Measurements from ENCODE around the gene CFL2.

Gene CFL2

DNA sequence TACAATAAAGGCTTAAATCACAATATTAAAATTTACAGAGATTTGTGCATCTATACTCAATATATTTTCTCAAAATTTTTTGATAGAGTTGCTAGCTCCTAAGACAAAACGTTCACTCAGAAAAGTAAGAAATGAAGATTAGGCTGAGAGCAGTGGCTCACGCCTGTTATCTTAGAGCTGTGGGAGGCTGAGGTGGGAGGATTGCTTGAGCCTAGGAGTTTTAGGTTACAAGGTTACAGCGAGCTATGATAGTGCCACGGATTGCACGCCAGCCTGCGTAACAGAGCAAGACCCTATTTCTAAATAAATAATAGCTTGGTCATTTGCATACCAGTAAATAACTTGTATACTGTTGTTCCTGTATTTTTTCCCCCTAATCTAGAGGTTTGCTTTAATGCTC is 35.0 kb upstream of the CFL2 start:
- TF ChIP-seq FOXP2 (optimal IDR thresholded peaks at IDR 0.05; ENCODE audit: borderline replicate concordance, extremely low read depth, extremely low read length, insufficient read depth) (no peak), POLR2AphosphoS5 (IDR thresholded peaks at IDR 0.05; ENCODE audit: low read depth, low read length) (no peak), TAF1 (IDR thresholded peaks at IDR 0.05; ENCODE audit: borderline replicate concordance, insufficient read depth, low read length) (no peak), SIN3A (IDR thresholded peaks at IDR 0.05; ENCODE audit: borderline replicate concordance, insufficient read depth, low read length) (no peak)
- TF ChIP-seq, protein P1, sequence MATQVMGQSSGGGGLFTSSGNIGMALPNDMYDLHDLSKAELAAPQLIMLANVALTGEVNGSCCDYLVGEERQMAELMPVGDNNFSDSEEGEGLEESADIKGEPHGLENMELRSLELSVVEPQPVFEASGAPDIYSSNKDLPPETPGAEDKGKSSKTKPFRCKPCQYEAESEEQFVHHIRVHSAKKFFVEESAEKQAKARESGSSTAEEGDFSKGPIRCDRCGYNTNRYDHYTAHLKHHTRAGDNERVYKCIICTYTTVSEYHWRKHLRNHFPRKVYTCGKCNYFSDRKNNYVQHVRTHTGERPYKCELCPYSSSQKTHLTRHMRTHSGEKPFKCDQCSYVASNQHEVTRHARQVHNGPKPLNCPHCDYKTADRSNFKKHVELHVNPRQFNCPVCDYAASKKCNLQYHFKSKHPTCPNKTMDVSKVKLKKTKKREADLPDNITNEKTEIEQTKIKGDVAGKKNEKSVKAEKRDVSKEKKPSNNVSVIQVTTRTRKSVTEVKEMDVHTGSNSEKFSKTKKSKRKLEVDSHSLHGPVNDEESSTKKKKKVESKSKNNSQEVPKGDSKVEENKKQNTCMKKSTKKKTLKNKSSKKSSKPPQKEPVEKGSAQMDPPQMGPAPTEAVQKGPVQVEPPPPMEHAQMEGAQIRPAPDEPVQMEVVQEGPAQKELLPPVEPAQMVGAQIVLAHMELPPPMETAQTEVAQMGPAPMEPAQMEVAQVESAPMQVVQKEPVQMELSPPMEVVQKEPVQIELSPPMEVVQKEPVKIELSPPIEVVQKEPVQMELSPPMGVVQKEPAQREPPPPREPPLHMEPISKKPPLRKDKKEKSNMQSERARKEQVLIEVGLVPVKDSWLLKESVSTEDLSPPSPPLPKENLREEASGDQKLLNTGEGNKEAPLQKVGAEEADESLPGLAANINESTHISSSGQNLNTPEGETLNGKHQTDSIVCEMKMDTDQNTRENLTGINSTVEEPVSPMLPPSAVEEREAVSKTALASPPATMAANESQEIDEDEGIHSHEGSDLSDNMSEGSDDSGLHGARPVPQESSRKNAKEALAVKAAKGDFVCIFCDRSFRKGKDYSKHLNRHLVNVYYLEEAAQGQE (IDR thresholded peaks at IDR 0.05; ENCODE audit: insufficient read depth in 1 of 2, low read depth in 2 of 2, low read length in 2 of 2): no peak

DNA sequence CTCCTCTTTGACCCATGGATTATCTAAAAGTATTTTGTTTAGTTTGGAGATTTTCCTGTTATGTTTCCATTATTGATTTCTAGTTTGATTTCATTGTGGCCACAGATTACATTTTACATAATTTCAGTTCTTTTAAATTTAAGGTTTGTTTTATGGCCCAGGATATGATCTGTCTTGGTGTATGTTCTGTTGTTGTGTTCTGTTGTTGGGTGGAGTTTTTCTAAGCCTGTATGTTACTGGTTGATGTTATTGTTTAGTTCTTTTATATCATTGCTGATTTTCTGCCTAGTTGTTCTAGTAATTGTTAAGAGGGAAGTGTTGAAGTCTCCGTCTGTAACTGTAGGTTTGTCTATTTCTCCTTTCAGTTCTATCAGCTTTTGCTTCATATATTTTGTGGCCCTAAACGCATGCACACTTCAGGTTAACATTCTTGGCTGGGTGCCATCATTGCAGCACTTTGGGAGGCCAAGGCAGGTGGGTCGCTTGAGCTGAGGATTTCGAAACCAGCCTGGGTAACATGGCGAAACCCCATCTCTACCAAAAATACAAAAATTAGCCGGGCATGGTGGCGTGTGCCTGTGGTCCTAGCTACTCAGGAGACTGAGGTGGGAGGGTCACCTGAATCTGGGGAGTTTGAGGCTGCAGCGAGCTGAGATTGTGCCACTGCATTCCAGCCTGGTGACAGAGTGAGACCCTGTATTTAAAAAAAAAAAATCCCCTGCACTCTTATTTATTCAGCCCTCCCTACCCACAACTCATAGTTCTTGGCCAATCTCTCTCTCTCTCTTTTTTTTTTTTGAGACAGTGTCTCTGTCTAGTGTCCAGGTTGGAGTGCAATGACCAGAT is 28.1 kb upstream of the CFL2 start:
- no peak for TF ChIP-seq SIN3A (IDR thresholded peaks at IDR 0.05; ENCODE audit: borderline replicate concordance, insufficient read depth, low read length)
- TF ChIP-seq, protein P1 (IDR thresholded peaks at IDR 0.05; ENCODE audit: insufficient read depth in 1 of 2, low read depth in 2 of 2, low read length in 2 of 2): no peak
- no peak for TF ChIP-seq POLR2AphosphoS5 (IDR thresholded peaks at IDR 0.05; ENCODE audit: low read depth, low read length)
- no peak for TF ChIP-seq FOXP2 (optimal IDR thresholded peaks at IDR 0.05; ENCODE audit: borderline replicate concordance, extremely low read depth, extremely low read length, insufficient read depth)
- no peak for TF ChIP-seq TAF1 (IDR thresholded peaks at IDR 0.05; ENCODE audit: borderline replicate concordance, insufficient read depth, low read length)

DNA sequence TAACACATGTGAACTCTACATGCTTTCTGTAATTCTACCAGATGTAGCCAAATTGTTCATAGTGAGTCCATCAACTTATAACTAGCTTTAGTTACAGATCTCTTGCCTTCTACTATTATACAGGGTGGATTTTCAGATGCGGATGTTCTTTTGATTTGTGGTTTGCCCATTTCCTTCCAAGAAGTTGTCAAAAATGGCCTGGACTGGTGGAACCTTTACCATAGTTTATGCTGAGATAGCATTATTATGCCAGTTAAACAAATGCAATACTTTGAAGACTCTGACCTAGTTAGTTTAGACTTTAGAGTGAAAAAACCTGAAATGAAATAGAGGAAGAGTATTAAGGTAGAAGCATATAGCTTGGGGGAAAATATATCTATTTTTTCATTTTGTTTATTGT is 27.4 kb upstream of the CFL2 start:
- no peak for TF ChIP-seq TAF1 (IDR thresholded peaks at IDR 0.05; ENCODE audit: borderline replicate concordance, insufficient read depth, low read length)
- TF ChIP-seq SIN3A (IDR thresholded peaks at IDR 0.05; ENCODE audit: borderline replicate concordance, insufficient read depth, low read length): no peak
- TF ChIP-seq, protein P1 (IDR thresholded peaks at IDR 0.05; ENCODE audit: insufficient read depth in 1 of 2, low read depth in 2 of 2, low read length in 2 of 2): no peak
- no peak for TF ChIP-seq FOXP2 (optimal IDR thresholded peaks at IDR 0.05; ENCODE audit: borderline replicate concordance, extremely low read depth, extremely low read length, insufficient read depth)
- TF ChIP-seq POLR2AphosphoS5 (IDR thresholded peaks at IDR 0.05; ENCODE audit: low read depth, low read length): no peak

DNA sequence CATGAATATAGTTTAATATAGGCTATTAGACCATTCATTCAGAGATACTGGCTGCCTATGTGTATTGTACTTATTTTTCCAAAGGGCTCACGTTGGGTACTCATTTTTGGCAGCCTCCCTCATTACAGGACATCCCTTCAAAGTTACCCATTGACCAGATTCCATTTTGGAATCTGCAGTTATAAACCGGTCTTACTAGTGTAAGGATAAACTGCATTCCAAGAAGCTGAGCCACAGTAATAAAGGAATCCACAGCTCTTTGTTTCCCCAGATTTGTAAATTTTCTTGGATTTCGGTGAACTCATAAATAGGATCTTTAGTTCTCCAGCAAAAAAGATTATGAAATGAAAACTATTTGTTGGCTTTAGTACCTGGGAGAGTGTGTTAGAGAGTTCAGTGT is 18.9 kb upstream of the CFL2 start:
- no peak for TF ChIP-seq SIN3A (IDR thresholded peaks at IDR 0.05; ENCODE audit: borderline replicate concordance, insufficient read depth, low read length)
- no peak for TF ChIP-seq POLR2AphosphoS5 (IDR thresholded peaks at IDR 0.05; ENCODE audit: low read depth, low read length)
- TF ChIP-seq, protein P1 (IDR thresholded peaks at IDR 0.05; ENCODE audit: insufficient read depth in 1 of 2, low read depth in 2 of 2, low read length in 2 of 2): no peak
- TF ChIP-seq FOXP2 (optimal IDR thresholded peaks at IDR 0.05; ENCODE audit: borderline replicate concordance, extremely low read depth, extremely low read length, insufficient read depth): no peak
- no peak for TF ChIP-seq TAF1 (IDR thresholded peaks at IDR 0.05; ENCODE audit: borderline replicate concordance, insufficient read depth, low read length)
